GM10248 (cell line): Measurements from ENCODE around the gene RIC8A.

Experiments
- CTCF ChIA-PET: fragments of 300-600 bp; sonication (Branson Sonifier 250); formaldehyde crosslinking; extraction: SDS; loops from one replicate; lab custom pipeline; 2021; ENCODE audit warnings: antibody characterized with exemption; lab: Yijun Ruan, JAX
- POLR2A ChIA-PET: fragments of 350-650 bp; sonication (Branson Sonifier 250); formaldehyde crosslinking; extraction: SDS; loops from one replicate; lab custom pipeline; 2020; ENCODE audit warnings: antibody characterized with exemption; lab: Yijun Ruan, JAX
- DNase-seq: peaks from one replicate; pipeline ENCODE4 v3.0.0; 2012; ENCODE audit errors: extremely low spot score
- TF ChIP-seq, protein P1 (sequence below): IDR thresholded peaks from 2 replicates; pipeline ENCODE4 v1.5.1; 2012; ENCODE audit warnings: mild to moderate bottlenecking, low read depth; ENCODE audit errors: extremely low read depth, missing control alignments, control extremely low read depth

The RIC8A gene

DNA sequence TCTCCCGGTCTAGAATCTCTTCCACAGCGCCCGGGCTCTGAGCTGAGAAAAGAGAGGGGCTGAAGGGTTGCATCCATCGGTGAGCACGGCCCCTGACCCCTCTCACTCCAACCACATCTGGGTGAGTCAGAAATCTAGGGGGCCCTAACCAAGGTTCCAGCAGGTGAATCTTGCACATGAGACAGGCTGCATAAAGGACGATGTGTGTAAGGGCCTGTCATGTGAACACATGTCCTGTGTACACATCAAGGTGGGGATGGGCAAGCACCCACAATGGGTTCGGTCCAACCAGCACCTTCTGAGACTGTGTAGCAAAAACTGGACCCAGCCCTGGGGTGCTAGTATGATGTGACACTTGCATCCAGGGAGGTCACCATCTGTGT is 1.5 kb upstream of the RIC8A start:
- DNase-seq = no peak
- ChIA-PET POLR2A (no interaction called here), CTCF (interaction anchor here (0.7 to 1.7 kb wide), 3 partner anchors 45 to 111 kb away, joined by 3 to 8 read pairs (median 3); no protein-coding TSS in a partner anchor)
- TF ChIP-seq, protein P1, sequence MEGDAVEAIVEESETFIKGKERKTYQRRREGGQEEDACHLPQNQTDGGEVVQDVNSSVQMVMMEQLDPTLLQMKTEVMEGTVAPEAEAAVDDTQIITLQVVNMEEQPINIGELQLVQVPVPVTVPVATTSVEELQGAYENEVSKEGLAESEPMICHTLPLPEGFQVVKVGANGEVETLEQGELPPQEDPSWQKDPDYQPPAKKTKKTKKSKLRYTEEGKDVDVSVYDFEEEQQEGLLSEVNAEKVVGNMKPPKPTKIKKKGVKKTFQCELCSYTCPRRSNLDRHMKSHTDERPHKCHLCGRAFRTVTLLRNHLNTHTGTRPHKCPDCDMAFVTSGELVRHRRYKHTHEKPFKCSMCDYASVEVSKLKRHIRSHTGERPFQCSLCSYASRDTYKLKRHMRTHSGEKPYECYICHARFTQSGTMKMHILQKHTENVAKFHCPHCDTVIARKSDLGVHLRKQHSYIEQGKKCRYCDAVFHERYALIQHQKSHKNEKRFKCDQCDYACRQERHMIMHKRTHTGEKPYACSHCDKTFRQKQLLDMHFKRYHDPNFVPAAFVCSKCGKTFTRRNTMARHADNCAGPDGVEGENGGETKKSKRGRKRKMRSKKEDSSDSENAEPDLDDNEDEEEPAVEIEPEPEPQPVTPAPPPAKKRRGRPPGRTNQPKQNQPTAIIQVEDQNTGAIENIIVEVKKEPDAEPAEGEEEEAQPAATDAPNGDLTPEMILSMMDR = no peak

DNA sequence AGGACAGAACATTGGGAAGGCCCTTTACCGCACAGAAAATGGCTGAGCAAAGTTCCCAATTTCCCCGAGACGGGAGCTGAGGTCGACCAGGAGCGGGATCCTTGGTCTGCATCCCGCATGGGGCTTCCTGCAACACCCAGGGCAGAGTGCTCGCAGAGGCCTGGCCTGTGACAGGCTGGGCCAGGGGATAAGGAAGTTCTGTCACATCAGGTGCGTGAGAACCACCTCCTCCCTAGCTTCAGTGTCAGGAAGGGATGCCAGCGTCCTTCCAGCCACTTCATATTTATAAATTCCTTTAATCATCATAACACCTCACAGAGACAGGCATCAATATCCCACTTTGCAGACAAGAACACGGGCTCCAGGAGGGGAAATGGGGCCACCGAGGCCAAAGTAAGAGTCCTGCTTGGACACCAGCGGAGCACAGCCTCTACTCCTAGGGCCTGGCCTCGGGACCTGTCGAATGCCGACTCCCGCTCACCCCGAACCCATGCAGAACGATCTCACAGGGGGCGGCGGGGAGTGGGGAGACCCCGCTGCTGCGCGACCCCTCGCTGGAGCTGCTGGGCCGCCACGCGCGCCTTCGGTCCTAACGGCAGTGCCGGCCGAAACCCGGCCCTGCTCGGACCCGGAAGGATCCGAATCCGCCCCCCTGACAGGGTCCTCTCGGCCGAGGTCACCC is 841 bp upstream of the RIC8A start:
- CTCF ChIA-PET = interaction anchor here (0.8 to 1.7 kb wide), 7 partner anchors 10 to 242 kb away, joined by 3 to 8 read pairs (median 3); no protein-coding TSS in a partner anchor
- no peak for DNase-seq
- TF ChIP-seq, protein P1 = no peak

DNA sequence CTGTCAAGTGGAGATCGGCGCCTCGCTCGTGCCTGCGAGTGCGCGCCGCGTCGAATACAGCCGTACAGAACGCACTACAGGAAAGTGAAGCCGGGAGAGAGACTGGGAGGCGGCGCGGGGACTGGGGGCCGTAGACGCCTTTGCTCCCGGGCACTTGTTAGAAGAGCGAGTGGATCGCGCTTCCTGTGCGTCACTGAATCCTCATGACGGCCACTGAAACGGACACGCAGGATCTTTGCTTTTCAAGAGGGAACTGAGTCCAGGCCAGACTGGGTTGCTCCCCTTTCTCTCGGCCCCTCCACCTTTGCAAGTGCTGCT is 314 bp downstream of the RIC8A start:
- ChIA-PET CTCF (interaction anchor here (0.8 to 1.7 kb wide), 6 partner anchors 8 to 241 kb away, joined by 3 to 8 read pairs (median 4); no protein-coding TSS in a partner anchor), POLR2A (interaction anchor here (0.8 to 1.0 kb wide), 4 partner anchors 8 to 236 kb away, joined by 3 to 5 read pairs (median 4); no protein-coding TSS in a partner anchor)
- no peak for DNase-seq
- TF ChIP-seq, protein P1 = no peak

More for the DNA sequence above, 841 bp upstream of the RIC8A start:
- POLR2A ChIA-PET = interaction anchor here (0.6 to 1.0 kb wide), 5 partner anchors 8 to 358 kb away, joined by 3 to 5 read pairs (median 3); no protein-coding TSS in a partner anchor

DNA sequence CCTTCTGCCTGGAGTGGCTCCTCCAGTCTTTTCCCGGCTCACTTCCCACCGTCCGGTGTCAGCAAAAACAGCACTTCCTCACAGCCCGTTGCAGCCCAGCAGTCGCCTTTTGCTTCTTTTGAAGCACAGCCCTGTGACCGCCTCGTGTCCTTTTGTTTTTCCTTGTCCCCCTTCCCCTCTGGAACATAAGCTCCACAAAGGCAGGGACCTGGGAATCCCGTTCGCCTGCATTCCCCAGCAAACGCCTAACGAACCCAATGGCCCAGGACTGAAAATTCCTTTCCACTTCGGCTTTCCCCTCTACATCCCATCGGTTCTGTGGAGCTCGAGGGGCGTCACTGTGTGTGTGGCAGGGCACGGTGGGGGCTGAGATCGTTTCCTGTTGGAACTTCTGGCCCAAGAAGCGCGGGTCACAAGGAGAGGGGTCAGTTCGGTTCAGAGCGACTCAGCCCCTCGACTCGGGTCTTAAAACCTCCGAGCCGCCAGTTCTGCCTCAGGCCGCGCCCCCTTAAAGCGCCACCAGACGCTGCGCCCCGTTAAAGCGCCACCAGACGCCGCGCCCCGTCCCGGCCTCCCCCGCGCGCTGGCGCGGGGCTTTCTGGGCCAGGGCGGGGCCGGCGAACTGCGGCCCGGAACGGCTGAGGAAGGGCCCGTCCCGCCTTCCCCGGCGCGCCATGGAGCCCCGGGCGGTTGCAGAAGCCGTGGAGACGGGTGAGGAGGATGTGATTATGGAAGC is 841 bp downstream of the RIC8A start:
- TF ChIP-seq, protein P1 = no peak
- POLR2A ChIA-PET = interaction anchor here (0.6 to 0.7 kb wide), 3 partner anchors 28 to 358 kb away, joined by 3 to 8 read pairs (median 5); partner anchors contain the start of gene SIRT3
- CTCF ChIA-PET = interaction anchor here (1.0 to 1.6 kb wide), 2 partner anchors 147 kb away, joined by 3 to 4 read pairs; no protein-coding TSS in a partner anchor
- peak; percentile 94 for DNase-seq

DNA sequence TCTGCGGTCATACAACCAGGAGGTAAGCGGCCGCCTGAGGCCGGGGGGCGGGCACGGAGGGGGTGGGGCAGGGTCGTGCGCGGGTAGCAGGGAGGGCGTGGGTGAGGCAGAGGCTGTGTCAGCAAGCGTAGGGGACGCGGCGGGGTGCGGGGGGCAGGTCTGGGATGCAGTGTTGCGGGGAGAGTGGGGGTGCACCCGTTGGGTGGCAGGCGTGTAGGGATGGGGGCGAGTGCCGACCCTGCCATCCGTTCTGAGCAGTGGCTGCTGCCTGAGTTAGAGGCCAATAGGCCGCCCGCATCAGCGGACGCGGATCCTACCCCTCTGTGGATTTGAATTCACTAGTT is 1.4 kb downstream of the RIC8A start:
- TF ChIP-seq, protein P1 = no peak
- no peak for DNase-seq
- CTCF ChIA-PET = interaction anchor here (1.0 kb wide), 1 partner anchor 147 kb away, joined by 3 read pairs; no protein-coding TSS in a partner anchor
- POLR2A ChIA-PET = interaction anchor here (0.6 to 0.7 kb wide), 3 partner anchors 27 to 357 kb away, joined by 3 to 8 read pairs (median 5); partner anchors contain the start of gene SIRT3
